Measurements from ENCODE around the gene CDC73.
"Not testable (repeated sequence)": the region's sequence is repeated elsewhere in the genome, so short reads cannot be mapped to it uniquely, and the experiment has no call there.

The CDC73 gene

DNA sequence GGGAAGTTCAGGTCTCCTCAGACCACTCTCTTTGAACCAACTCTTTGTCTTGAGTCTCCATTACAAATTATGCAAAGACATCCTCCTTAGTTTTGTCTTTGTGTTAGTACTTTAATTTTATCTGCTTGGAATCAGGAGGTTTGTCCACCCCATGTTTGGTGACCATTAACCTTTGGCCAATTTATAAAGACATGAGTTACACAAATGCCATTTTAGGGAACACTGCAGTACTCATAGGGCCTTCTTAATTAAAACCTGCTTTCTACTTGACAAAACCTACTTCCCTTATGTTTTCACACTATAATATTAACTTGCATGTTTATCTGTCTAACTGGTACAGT is 7.9 kb upstream of the CDC73 start:
- FAIRE-seq (no peak), DNase-seq (ENCODE audit: low spot score) (no peak)

DNA sequence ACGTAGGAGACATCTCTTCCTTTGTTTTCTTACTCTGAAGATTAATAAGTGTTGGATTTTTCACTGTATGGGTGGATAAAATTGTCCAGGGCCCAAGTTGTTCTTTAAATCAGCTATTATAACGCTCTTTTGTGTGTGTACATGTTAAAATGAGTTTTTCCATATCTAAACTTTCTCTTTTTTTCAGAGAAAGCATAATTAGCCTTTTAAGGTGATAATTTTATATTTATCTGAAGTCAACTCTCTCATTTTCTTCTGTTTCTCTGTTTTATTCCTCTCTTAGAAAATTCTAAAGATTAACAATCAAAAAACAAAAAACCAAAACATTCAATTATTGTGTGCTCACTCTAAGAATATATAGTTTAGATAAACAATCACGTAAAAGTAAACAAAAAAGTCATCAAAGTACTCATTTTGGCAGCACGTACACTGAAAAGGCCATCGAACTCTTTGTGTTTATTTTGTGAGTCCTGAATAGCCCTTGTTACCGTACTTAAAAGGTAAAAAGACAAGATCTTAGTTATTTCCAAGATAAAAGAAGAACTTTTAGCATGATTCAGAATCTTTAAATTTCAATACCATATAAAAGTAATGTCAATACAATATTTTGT is 7.2 kb upstream of the CDC73 start:
- FAIRE-seq: no peak
- DNase-seq (ENCODE audit: low spot score): no peak

DNA sequence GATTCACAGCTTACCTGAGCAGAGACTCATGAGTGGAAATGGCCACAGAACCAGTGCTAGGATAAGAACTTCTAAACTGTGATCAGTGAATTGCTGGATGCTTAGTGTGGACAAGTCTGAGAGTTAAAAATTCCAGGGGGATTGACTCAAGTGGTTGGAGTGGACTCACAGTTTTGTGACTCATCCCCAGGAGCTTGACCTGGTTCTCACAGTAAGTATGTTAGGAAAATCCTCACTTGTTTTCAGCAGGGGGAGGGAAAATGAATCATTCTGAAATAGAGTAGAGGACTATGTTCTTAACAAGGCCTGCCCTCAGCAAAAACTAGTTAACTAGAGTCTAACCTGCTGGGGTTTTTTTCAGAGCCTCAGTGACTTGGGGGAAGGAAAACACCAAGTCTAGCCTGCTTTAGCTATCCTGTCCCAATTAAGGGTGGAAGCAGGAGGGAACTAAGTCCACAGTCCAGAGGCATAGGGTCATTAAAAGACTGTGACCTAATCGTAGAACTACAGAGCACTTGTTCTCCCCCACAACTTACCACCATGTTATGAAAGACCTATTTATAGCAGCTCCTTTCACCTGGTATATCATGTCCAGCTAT is 6.1 kb upstream of the CDC73 start:
- FAIRE-seq (no peak), DNase-seq (ENCODE audit: low spot score) (peak; percentile 28)

DNA sequence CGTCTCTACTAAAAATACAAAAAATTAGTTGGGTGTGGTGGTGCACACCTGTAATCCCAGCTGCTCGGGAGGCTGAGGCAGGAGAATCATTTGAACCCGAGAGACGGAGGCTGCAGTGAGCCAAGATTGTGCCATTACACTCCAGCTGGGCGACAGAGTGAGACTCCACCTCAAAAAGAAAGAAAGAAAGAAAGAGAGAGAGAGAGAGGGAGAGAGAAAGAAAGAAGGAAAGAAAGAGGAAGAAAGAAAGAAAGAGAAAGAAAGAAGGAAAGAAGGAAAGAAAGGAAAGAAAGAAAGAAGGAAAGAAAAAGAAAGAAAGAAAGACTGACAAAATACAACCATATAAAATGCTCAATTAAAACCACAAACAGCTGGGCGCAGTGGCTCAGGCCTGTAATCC is 4.7 kb upstream of the CDC73 start:
- FAIRE-seq; DNase-seq (ENCODE audit: low spot score): not testable (repeated sequence)

DNA sequence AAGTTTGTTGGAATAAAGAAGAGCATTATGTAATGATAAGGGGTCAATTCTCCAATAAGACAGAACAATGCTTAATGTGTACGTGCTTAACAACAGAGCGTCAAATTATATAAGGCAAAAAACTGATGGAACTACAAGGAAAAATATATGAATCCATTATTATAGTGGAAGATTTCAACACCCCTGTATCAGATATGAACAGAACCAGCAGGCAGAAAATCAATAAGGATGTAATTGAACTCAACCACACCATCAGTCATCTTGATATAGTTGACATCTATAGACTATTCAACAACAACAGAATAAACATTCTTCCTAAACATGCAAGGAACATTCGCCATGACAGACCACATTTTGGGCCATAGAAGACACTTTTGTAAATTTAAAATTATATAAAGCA is 3.6 kb upstream of the CDC73 start:
- no peak for DNase-seq (ENCODE audit: low spot score)
- no peak for FAIRE-seq

DNA sequence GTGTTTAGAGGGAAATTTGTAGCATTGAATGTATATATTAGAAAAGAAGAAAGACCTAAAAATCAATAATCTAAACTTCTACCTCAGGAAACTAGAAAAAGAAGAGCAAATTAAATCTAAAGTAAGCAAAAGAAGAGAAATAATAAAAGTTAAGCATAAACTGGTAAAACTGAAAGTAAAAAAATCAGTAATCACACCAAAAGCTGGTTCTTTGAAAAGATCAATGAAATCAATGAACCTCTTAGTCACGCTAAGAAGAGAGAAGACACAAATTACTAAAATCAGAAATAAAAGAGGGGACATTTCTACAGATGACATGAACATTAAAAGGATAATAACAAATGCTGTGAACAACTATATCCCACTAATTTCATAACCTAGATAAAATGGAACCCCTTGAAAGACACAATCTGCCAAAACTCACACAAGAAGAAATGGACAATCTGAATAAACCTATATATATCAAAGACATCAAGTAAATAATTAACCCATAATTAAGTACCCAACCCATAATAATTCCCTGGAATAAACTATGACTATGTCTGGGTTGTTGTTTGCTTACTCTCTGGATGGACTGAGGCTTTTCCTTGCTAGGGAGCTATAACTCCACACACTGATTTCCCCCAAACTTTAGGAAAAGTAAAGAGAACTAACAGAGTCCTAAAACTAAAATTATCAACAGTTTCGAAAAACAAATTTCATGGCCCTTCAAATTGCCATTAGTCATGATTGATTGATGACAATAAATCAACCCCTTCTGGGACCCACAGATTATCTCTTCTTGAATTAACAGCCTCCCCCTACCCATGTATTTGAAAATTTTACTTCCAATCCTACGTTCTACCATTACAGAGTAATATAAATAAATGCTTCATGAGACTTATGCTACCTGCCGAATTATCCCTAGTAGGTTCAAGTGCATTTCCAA is 2.8 kb upstream of the CDC73 start:
- DNase-seq (ENCODE audit: low spot score): no peak
- no peak for FAIRE-seq

DNA sequence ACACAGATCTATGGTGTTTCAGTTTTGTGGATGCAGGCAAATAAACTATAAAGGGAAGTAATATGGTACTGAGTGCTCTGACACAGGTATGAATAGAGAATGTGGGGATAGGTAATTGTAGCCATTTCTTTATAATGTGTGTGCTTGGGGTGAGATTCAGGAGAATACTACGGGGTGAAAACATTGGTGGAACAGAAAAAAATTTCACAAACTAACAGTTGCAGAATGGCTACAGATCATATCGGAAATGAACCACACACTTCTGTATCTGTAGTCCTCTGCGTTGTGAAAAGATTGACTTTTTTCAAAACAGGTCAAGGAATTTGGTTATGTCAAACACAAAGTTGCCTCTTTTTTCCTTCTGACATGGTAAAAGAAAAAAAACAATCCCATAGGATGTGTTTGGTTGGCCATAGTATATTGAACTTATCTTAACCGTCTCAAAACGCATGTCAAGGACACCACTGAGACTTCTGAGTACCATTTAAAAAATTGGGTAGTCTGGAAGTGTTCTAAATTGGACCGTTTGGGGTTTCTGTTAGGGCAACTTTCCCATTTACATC is 1.1 kb upstream of the CDC73 start:
- no peak for DNase-seq (ENCODE audit: low spot score)
- no peak for FAIRE-seq

DNA sequence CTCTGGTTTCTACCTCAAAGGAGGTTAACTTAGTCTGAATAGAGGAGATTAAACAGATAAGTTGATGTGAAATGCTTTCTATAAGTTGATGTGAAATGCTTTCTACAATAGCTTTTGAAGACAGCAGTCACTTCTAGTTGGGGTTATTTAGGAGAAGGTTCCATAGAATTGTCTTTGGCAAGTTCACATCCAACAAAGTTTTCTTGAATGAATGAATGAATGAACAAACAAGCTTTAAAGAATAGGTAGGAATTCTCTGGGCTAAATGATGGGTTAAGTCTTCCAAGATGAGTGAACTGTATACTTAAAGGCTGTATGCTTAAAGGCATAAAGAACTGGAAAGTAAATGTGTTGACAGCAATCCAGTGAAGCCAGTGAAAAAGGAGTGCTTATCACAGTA is 1.9 kb downstream of the CDC73 start:
- DNase-seq (ENCODE audit: low spot score) (no peak), FAIRE-seq (no peak)

DNA sequence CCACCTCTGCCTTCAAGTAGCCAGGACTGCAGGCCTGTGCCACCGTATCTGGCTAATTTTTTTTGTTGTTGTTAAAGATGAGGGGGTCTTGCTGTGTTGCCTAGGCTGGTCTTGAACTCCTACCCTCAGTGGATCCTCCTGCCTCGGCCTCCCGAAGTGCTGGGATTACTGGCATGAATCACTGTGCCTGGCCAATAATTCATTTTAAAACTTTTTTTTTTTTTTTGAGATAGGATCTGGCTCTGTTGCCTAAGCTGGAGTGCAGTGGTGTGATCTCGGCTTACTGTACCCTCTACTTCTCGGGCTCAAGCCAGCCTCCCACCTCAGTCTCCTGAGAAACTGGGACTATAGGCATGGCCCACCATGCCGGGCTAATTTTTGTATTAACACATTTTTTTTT is 3.5 kb downstream of the CDC73 start:
- no peak for DNase-seq (ENCODE audit: low spot score)
- FAIRE-seq: no peak

DNA sequence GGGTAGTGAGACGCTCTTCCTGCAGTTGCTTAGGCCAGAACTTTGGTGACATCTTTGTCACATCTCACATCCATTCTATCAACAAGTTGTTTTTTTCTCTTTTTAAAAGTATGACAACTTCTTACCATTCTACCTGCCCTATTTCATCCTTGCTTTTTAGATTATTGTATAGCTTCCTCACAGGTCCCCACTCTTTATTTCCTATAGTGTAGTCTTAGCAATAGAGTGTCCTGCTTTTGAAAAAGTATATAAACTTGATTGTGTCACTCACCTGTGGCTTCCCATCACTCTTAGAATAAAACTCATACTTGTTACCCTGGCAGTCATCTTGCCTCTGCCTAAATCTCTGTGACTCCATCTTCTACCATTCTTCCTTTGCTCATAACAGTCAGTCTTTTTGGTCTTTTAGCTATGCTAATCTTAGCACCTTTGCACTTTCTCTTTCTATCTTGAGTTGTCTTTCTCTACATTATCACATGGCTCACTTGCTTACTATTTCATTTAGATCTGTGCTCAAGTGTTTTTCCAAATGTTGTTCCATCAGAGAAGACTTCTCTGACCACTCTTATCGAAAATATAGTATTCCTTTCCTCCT is 9.5 kb downstream of the CDC73 start:
- no peak for FAIRE-seq
- no peak for DNase-seq (ENCODE audit: low spot score)

DNA sequence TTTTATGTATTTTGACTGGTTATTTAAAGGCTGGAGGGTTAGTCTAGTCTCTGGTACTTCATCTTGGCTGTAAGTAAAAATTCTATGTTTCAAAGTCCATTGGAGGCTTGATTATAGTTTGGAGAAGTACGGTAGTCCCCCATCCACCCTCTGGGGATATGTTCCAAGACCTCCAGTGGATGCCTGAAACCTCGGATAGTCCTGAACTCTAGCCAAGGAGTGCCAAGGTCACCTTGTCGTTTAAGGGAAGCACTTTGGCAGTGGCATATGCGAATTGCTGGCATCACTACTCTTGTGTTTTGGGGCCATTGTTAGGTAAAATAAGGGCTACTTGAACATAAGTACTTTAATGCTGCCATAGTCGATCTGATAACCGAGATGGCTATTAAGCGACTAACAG is 18.4 kb downstream of the CDC73 start:
- DNase-seq (ENCODE audit: low spot score) (no peak), FAIRE-seq (no peak)

DNA sequence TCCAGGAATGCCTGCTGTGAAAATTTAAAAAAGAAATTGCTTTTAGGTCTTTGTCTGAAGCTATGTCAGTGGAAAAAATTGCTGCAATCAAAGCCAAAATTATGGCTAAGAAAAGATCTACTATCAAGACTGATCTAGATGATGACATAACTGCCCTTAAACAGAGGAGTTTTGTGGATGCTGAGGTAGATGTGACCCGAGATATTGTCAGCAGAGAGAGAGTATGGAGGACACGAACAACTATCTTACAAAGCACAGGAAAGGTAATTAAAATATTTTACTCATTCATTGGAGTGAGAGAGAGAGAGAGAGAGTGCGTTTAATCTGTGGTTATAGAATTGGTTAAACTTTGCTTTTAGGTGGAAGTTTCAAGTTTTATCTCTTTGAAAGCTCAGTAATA is 20.0 kb downstream of the CDC73 start:
- no peak for FAIRE-seq
- no peak for DNase-seq (ENCODE audit: low spot score)

DNA sequence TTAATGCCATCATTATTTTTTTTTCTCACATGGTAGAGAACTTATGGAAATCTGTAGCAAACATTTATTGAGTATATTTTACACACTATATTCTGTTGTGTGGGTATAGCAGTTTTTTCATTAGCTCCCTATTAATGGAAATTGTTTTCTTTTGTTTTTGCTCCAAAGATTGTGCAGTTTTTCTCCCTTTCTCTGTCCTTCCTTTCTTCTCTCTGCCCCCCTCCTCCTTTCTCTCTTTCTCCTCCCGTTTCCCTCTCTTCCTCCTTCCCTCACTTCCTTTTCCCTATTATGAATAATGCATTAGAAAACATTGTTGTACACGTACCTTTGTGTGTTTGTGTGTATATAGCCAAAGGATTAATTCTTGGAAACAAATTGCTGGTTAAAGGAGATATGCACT is 20.6 kb downstream of the CDC73 start:
- no peak for FAIRE-seq
- no peak for DNase-seq (ENCODE audit: low spot score)

DNA sequence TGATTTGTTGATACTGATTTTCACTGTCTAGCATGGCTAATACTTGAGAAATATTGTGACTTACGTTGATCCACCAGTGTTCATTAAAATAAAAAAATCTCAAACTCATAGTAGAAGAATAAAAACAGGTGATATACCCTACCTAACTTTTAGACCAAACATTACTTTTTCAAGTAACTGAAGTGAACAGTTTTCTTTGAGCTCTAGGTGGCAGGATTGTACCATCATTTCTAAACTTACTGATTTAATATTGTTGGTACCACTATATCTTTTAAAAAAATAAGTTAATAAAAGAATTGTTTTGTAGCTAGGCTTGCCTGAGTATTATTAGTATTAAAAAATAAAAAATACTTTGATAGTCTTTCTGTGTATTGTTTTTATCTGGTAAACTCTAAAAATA is 21.5 kb downstream of the CDC73 start:
- FAIRE-seq (no peak), DNase-seq (ENCODE audit: low spot score) (no peak)

DNA sequence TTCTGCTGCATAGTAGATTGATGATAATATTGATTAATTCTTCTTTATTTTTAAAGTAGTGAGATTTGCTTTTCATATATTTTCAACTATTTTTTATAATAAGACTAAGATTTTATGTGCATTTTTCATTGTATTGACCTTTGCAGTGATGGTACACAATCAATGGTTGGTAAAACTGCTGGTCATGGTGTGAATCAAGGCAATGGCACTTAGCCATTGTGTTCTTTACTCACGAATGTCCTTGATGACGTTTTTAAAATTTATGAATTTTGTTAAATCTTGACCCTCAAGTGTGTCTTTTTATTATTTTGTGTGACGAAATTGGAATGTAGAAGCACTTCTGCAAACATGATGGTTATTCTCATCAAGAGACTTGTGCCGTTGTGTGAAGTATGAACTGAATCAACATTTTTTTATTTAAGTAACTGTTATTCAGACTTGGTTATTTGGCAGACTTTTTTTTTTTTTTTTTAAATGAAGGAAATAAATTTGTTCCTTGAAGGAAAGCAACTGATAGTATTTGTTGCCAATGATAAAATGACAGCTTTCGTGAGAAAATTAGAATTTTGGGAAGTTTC is 22.6 kb downstream of the CDC73 start:
- no peak for DNase-seq (ENCODE audit: low spot score)
- no peak for FAIRE-seq

DNA sequence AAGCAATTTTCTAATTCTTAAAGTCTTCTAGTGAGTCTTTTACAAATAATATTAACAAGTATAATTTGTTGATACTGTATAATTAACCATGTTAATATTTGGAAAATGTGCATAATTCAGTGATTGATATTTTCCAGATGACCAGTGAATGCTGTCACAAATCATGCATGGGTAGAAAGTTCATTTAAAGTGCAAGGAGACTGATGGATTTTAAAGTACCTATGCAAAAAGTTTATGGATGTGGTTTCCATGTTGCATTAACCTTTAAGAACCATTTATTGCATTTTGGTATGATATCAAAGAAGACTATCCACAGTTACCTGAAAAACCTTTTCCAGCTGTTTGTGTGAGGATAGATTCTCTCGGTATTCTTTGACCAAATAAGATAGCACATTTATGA is 23.2 kb downstream of the CDC73 start:
- no peak for DNase-seq (ENCODE audit: low spot score)
- FAIRE-seq: no peak

DNA sequence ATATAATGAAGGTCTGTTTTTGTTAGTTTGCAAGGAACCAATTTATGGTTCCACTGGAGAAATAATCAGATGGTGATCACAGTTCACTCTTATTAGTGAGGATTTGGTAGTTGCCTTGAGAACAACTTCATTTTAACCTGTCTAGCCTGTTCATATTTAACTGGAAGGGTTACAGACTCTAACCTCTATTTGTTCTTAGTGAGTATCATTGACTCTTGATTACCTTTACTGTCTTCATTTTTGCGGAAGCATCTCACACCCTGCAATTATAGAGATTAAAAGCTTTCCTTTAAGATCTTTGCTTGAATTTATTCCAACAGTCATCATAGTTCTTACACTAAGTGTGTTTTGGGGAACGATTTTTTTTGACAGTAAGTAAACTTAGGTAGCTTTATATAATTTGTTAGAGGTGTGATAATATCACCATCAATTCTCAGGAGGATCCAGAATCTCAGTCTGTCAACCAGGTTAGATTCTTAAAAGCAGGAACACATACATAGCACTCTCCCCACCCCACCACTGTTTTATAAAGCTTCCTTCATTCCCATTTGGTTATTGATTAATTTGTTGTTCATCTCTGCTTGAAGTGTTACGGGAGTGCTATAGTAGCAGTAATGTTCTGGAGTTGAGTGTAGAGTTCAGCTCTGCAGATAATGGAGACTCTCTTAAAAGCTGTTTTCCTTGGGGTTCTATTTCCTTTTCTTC is 34.4 kb downstream of the CDC73 start:
- DNase-seq (ENCODE audit: low spot score) (no peak), FAIRE-seq (no peak)

DNA sequence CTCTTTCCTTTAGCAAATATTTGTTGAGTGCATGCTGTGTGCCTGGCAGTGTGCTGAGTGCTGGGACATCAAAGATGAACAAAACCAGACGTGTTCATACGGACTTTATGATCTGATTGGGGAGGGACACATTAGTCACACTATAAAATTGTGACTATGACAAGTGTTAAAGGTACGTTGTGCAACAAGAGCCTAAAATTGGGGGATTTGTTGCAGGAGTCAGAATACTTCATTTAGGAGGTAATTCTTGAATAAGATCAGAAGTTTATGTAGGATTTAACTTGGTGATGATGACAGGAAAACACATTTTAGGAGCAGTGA is 35.0 kb downstream of the CDC73 start:
- DNase-seq (ENCODE audit: low spot score): no peak
- FAIRE-seq: no peak

DNA sequence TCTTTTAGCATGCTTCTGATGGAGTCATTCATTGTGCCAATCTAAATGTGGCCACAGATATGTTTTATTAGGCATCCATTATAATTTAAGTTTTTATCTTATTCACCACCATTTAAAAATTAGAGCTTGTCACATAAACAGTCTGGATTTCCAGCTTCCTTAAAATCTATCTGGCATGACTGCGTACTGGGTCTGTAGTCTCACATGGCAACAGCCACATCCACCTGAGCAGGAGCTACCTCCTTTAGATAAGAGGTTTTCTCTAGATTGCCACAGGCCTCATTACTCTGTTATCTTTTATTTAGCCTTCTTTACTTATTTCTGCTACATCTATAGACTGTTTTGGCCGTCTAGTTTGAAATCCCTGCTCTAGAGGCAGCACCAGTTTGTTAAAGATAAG is 35.5 kb downstream of the CDC73 start:
- FAIRE-seq: no peak
- no peak for DNase-seq (ENCODE audit: low spot score)

DNA sequence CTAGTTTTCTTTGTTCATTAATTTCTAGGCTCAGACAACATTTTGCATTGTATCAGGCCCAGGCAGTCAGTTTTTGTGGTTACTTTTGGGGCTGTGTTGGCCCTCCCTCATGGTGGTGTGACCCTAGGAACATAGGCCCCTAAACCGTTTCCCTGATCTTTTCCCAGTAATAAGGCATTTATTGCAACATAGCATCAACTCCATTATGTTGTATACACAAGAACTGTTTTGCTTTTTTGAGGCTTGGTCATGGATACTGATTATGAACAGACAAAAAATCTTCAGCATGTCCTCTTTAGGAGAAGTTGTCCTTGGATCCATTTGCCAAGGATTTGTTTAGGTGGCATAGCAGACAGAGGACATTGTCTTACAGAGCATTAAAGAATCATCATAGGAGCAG is 54.3 kb downstream of the CDC73 start:
- FAIRE-seq: no peak
- no peak for DNase-seq (ENCODE audit: low spot score)

DNA sequence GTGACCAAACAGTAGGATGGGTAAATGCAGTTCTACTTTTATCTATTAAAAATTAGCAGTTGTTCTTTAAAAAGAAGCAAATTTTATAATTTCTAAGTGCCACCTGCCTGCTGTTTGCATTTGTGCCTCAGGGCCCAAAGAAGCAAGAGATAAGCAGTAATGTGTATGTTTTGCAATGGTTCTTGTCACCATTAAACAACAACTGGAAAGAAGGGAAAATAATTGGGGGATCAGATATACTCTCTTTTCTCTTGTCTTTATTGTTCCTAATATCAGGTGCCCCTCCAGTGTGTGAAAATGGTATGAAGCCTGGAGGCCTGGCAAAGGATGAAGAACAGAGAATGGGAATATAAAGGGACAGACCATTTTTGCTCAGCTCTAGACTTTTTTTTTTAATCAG is 55.0 kb downstream of the CDC73 start:
- DNase-seq (ENCODE audit: low spot score) (no peak), FAIRE-seq (no peak)

Data from urothelium cell line (cell line).